M059J (cell line): Measurements from ENCODE around the gene CDCP2. TPM values are rescaled to one million over a fixed set of nuclear protein-coding genes. Genes with fewer than 3 reads are reported as not detected.

Experiments
- DNase-seq: peaks from one replicate; pipeline ENCODE4 v3.0.0-alpha.2; 2012; ENCODE audit warnings: low read depth
- total RNA-seq: library from RNA; depleted of rRNA; stranded (reverse); fragments of >200 nt; shearing (Covaris generic); gene quantifications from 2 replicates; pipeline ENCODE4 v1.2.3, GENCODE V29; 2014; rRNA removed

Gene CDCP2
- total RNA-seq, 1 experiment from 2014 or later: not detected

DNA sequence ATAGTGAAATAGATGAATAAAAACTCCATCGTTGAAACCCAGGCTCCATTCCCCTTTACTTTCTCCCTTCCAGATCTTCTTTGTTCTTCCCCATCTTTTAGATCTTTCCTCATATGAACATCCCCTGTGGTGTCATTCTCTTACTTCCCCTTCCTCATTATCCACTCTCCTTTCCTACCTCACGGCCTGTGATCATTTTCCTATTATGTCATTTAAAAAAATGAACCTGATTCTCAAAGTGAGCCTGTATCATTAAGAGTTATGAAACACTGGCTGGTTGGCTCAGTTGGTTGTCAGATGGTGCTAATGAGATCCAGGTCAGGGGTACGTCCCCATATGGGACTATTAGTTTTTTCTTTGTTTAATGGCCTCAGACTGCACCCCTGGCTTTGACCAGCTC lies 61.1 kb downstream of the CDCP2 start:
- DNase-seq: no peak

DNA sequence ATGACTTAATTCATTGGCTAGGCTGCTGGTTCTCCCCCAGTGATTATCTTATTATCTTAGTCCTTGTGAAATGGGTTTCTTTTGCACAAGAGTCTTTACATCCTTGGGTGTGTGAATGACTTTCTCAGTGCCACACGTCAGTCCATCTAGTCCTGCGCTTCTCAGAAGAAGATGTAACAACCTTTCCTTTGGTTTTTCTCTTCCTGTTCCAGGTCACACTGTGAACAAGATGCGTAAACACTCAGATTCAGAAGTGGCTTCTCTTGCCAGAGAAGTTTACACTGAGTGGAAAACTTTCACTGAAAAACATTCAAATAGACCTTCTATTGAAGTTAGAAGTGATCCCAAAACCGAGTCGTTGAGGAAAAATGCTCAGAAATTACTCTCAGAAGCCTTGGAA lies 64.4 kb downstream of the CDCP2 start:
- no peak for DNase-seq

DNA sequence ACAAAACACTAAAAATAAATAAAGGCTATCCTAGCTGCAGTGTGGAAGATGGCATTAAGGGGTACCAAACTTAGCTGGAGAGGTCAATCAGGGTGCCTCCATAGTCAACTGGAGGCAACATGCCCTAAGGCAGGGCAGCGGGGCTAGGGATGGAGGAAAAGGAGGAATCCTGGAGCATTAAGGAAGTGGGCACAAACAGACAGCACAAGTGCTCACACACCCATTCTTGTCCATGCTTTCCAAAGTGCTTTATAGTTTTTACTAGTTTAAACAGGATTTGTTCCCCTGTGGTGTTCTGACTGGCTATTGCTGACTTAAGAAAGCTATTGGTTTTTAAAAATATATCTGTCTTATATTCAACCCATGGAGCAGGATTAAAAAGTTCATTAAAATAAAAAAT lies 66.0 kb downstream of the CDCP2 start:
- DNase-seq: no peak

DNA sequence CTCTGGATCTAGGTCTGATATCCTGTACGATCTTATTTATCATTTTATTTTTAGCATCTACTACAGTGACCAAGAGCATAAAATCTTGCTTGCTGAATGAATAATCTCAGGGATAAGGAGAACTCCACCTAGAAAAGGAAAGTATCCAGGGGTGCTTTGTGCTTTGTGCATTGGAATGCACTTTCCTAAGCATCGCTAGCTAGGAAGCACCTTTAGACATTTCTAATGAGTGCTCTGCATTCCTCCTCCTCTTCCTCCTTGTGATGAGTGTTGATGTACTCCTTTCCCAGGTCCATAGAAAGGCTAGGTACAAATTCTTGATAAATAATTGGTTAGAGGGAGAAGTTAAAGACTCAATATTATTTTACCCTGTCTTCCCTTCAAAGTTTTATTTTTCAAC lies 68.0 kb downstream of the CDCP2 start:
- no peak for DNase-seq

Other genes starting within 250 kb of the CDCP2 start
- 62.7 and 95.9 TPM in 2 replicates for gene IFT25, start 207.3 kb downstream of the CDCP2 start, total RNA-seq
- gene LRRC42, start 206.7 kb downstream of the CDCP2 start, total RNA-seq: 53.0 and 59.3 TPM in 2 replicates
- gene LDLRAD1, start 134.8 kb downstream of the CDCP2 start, total RNA-seq: not detected in 2 replicates
- gene TMEM59, start 99.8 kb downstream of the CDCP2 start, total RNA-seq: 540 and 619 TPM in 2 replicates
- 2.0 and 3.1 TPM in 2 replicates for gene TCEANC2, start 99.4 kb downstream of the CDCP2 start, total RNA-seq
- 4.5 and 6.5 TPM in 2 replicates for gene CYB5RL, start 47.0 kb upstream of the CDCP2 start, total RNA-seq
- gene MRPL37, start 47.2 kb upstream of the CDCP2 start, total RNA-seq: 156 and 184 TPM in 2 replicates